Peyer's patch (tissue), 4 donors: ENCODE data around the gene SGPP1.

Experiments used
- CTCF ChIP-seq, 6 experiments: fragments of 450-650 bp in 4 of 6; fragments of 200-600 bp in 2 of 6; sonication (generic) in 1 of 6; IDR thresholded peaks; one replicate each; pipeline ENCODE4 v1.5.1; 2017 to 2019; ENCODE audit warnings: antibody characterized with exemption in 6 of 6, mild to moderate bottlenecking in 3 of 6, moderate library complexity in 1 of 6
- POLR2A ChIP-seq, 2 donors: fragments of 450-650 bp; IDR thresholded peaks; one replicate each; pipeline ENCODE4 v1.5.1; 2017; ENCODE audit warnings: antibody characterized with exemption in 2 of 2, mild to moderate bottlenecking in 2 of 2, moderate library complexity in 2 of 2

DNA sequence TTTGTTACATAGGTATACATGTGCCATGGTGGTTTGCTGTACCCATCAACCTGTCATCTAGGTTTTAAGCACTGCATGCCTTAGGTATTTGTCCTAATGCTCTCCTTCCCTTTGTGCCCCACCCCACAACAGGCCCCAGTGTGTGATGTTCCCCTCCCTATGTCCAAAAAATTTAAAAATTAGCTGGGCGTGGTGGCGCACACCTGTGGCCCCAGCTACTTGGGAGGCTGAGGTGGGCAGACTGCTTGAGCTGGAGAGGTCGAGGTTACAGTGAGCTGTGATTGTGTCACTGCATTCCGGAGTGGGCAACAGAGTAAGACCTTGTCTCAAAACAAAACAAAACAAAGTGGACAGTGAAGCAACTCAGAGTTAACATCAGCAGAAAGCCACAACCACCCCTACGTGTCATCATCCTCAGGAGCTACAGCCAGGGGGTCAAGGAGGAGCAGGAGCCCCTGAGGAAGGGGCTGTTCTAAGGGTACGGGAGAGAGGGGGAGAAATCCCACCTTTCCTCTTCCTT lies 36.8 kb upstream of the SGPP1 start:
- TF ChIP-seq CTCF (IDR thresholded peaks at IDR 0.05) (no peak), POLR2A (IDR thresholded peaks at IDR 0.05) (no peak)
